Measurements from ENCODE around the gene LRRC25. TPM values are rescaled to one million over a fixed set of nuclear protein-coding genes. Genes with fewer than 3 reads are reported as not detected.

The LRRC25 gene
- total RNA-seq, 2 donors from 2014 or later, result 1.6 to 5.5 TPM

DNA sequence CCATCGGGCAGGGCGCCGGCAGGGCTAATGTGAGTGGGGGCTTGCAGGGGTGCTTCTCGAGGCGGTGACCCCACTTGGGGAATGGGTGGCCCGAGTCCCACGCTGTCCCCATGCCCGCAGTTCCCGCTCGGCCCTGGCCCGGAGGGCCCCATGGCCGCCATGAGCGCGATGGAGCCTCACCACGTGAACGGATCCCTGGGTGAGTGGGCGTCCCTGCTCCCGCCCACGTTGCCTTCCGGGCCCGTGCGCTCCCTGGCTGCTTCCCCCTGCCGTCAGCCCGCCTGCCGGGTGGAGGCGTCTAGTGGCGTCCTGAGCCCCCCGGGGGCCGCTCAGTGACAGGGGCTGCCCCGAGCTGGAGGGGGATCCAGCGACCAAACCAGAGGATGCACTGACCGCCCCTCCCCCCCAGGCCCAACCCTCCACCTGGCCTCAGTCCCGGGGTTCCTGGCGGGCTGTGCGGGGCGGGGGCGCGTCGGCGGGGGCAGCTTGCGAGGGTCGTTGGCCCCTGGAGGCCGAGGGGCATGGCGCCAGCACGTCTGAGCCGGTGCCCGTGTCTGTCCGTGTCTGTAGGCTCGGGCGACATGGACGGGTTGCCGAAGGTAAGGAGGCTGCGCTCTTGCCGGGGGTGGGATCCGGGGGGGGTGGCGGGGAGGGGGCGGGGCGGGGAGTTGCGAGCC is 35.7 kb upstream of the LRRC25 start:
- Histone ChIP-seq H3K27ac (peak overlapping the region; percentile 71 to 73), H3K4me1 (replicated peaks) (peaks cover 2% of the 10 kb centered on the region), H3K9me3 (no peaks in the 10 kb centered on the region), H3K36me3 (no peaks in the 10 kb centered on the region), H3K4me3 (peak overlapping the region; percentile 43 to 47), H3K27me3 (replicated peaks; ENCODE audit: insufficient read depth) (no peaks in the 10 kb centered on the region)
- TF ChIP-seq CTCF (IDR thresholded peaks at IDR 0.05) (no peak), POLR2AphosphoS5 (IDR thresholded peaks at IDR 0.05) (no peak), POLR2A (IDR thresholded peaks at IDR 0.05) (no peak)
- intact Hi-C loops (cut with DNase I), result no loop called here
- no peak for DNase-seq (ENCODE audit: low spot score)
- 17% methylated on average over 19 of the region's 59 CpGs for WGBS

GRCh38 chr19:18432275-18433014 is 35.0 kb upstream of the LRRC25 start:
- Histone ChIP-seq H3K9me3 (no peaks in the 10 kb centered on the region), H3K27ac (peak overlapping the region; percentile 71 to 73), H3K4me1 (replicated peaks) (peaks cover 2% of the 10 kb centered on the region), H3K4me3 (peak overlapping the region; percentile 43 to 47), H3K36me3 (no peaks in the 10 kb centered on the region), H3K27me3 (replicated peaks; ENCODE audit: insufficient read depth) (no peaks in the 10 kb centered on the region)
- WGBS, result 67% methylated on average over 13 of the region's 13 CpGs
- TF ChIP-seq POLR2AphosphoS5 (IDR thresholded peaks at IDR 0.05) (no peak), CTCF (IDR thresholded peaks at IDR 0.05) (no peak), POLR2A (IDR thresholded peaks at IDR 0.05) (no peak)
- intact Hi-C loops (cut with DNase I), result no loop called here
- DNase-seq (ENCODE audit: low spot score), result no peak

DNA sequence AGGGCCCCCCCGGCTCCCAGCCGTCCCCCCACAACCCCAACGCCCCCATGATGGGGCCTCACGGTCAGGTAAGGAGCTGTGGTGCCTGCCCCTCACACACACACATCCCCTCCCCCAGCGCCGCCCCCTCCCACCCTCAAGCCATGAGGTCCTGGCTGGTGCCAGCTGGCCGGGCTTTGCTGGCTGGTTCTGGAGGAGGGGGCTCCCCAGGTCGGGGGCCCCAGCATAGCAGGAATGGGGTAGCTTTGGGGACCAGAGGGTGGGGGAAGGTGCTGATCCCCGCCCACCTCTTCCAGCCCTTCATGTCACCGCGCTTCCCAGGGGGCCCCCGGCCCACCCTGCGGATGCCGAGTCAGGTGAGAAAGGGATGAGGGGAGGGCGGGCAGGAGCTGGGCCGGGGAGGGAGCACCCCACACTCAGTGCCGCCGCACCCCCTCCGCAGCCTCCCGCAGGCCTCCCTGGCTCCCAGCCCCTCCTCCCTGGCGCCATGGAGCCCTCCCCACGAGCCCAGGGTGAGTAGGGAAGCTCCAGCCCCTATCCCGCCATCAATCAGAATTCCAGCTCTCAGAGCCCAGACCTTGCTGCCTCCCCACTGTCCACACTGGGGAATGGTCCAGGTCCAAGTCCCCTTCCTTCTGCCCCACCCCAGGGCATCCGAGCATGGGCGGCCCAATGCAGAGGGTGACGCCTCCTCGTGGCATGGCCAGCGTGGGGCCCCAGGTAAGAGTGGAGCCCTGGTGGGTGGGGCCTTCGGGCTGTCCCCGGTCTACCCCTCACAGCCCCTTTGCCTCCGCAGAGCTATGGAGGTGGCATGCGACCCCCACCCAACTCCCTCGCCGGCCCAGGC is 34.2 kb upstream of the LRRC25 start:
- no peak for DNase-seq (ENCODE audit: low spot score)
- TF ChIP-seq POLR2AphosphoS5 (IDR thresholded peaks at IDR 0.05), result no peak
- no peak for TF ChIP-seq POLR2A (IDR thresholded peaks at IDR 0.05)
- TF ChIP-seq CTCF (IDR thresholded peaks at IDR 0.05), result no peak
- no peaks in the 10 kb centered on the region for H3K9me3 ChIP-seq
- no peak overlapping the region for H3K4me3 ChIP-seq
- H3K27me3 ChIP-seq (replicated peaks; ENCODE audit: insufficient read depth), result no peaks in the 10 kb centered on the region
- H3K27ac ChIP-seq, result no peak overlapping the region
- 72% methylated on average over 30 of the region's 34 CpGs for WGBS
- intact Hi-C loops (cut with DNase I), result no loop called here
- no peaks in the 10 kb centered on the region for H3K36me3 ChIP-seq
- no peaks in the 10 kb centered on the region for H3K4me1 ChIP-seq (replicated peaks)

DNA sequence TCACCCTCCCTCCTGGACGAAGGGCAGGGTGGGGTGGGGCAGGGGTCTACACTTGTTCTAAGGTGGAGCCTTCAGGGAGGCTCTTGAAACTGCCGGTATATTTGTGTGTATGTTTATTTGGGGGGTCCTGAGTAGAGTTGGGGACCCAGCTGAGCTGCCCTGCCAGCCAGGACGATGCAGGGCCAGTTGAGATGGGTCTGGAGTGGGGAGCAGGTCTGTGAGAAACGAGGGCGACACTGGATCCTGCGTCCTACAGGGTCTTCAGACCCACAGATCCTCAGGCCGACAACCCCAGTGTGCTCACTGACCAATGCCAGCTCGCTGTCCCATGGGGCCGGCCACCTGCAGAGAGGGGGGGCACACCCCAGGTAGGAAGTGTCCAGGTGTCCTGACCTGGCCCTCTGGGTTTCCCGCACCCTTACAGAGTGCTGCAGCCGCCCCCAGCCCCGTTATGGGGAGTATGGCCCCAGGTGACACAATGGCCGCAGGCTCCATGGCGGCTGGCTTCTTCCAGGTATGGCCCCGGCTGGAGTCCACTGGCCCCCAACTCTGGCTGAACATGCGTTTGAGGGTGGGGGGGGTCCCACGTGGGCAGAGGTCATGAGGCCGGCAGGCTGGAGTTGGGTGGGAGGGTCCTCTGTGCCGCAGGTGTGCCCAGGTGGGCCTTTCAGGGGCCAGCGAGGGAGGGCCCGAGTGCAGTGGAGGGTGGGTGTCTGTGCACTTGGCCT is 33.2 kb upstream of the LRRC25 start:
- no peak for DNase-seq (ENCODE audit: low spot score)

More for the DNA sequence above, 33.2 kb upstream of the LRRC25 start:
- intact Hi-C loops (cut with DNase I), result no loop called here
- Histone ChIP-seq H3K36me3 (no peaks in the 10 kb centered on the region), H3K27me3 (replicated peaks; ENCODE audit: insufficient read depth) (no peaks in the 10 kb centered on the region), H3K27ac (no peak overlapping the region), H3K9me3 (no peaks in the 10 kb centered on the region), H3K4me1 (replicated peaks) (no peaks in the 10 kb centered on the region), H3K4me3 (no peak overlapping the region)
- TF ChIP-seq CTCF (IDR thresholded peaks at IDR 0.05) (no peak), POLR2AphosphoS5 (IDR thresholded peaks at IDR 0.05) (no peak), POLR2A (IDR thresholded peaks at IDR 0.05) (no peak)
- WGBS, result 86% methylated on average over 20 of the region's 21 CpGs

All from prostate gland (tissue), 2 donors.